Measurements from ENCODE around the gene HNRNPL. TPM values are rescaled to one million over a fixed set of nuclear protein-coding genes. Genes with fewer than 3 reads are reported as not detected.
"Not testable (repeated sequence)": the region's sequence is repeated elsewhere in the genome, so short reads cannot be mapped to it uniquely, and the experiment has no call there.

HNRNPL gene
- 78.9 TPM for polyA plus RNA-seq

GRCh38 chr19:38849860-38850435 lies at the start of gene HNRNPL:
HNRNPL (minus strand) TSS chr19:38849986; CDS start chr19:38849966, 20 bp downstream.
- H3K4me3 Mint-ChIP-seq = peak within 1 kb of the TSS; percentile 73 to 98 (median 94)
- no peaks in the 10 kb centered on the region for H3K9me3 Mint-ChIP-seq
- H3K4me1 Mint-ChIP-seq = peaks cover 8 to 38% (median 33%) of the 10 kb centered on the region in 3 donors
- H3K27me3 Mint-ChIP-seq = peaks cover 2% of the 10 kb centered on the region
- H3K27ac Mint-ChIP-seq = peak within 1 kb of the TSS; percentile 88 to 100 (median 99)
- peaks cover 2% of the 10 kb centered on the region for H3K36me3 Mint-ChIP-seq

GRCh38 chr19:38898788-38899446 lies 49.1 kb upstream of the HNRNPL start:
- H3K4me1 Mint-ChIP-seq = peaks cover 9 to 24% (median 22%) of the 10 kb centered on the region in 3 donors
- peak overlapping the region; percentile 55 to 97 (median 94) for H3K27ac Mint-ChIP-seq
- no peaks in the 10 kb centered on the region for H3K9me3 Mint-ChIP-seq
- H3K27me3 Mint-ChIP-seq = peaks cover 3% of the 10 kb centered on the region
- peaks cover 2% of the 10 kb centered on the region for H3K36me3 Mint-ChIP-seq
- peak overlapping the region; percentile 84 to 95 (median 91) for H3K4me3 Mint-ChIP-seq

- H3K4me3 Mint-ChIP-seq = no peak overlapping the region
Measured at GRCh38 chr19:38894968-38895367, 45.2 kb upstream of the HNRNPL start.

GRCh38 chr19:38893341-38893771 lies 43.6 kb upstream of the HNRNPL start:
- Mint-ChIP-seq H3K4me3 (no peak overlapping the region), H3K9me3 (no peaks in the 10 kb centered on the region), H3K27me3 (no peaks in the 10 kb centered on the region), H3K36me3 (peaks cover 2% of the 10 kb centered on the region), H3K4me1 (peaks cover 0 to 6% (median 3%) of the 10 kb centered on the region in 3 donors), H3K27ac (no peak overlapping the region)

More at GRCh38 chr19:38894968-38895367, 45.2 kb upstream of the HNRNPL start:
- H3K27me3 Mint-ChIP-seq = peaks cover 3% of the 10 kb centered on the region
- no peak overlapping the region for H3K27ac Mint-ChIP-seq
- no peaks in the 10 kb centered on the region for H3K9me3 Mint-ChIP-seq
- peaks cover 4 to 12% (median 8%) of the 10 kb centered on the region in 3 donors for H3K4me1 Mint-ChIP-seq
- H3K36me3 Mint-ChIP-seq = peaks cover 2% of the 10 kb centered on the region

GRCh38 chr19:38892841-38893240 lies 43.1 kb upstream of the HNRNPL start:
- Mint-ChIP-seq H3K27me3 (no peaks in the 10 kb centered on the region), H3K27ac (no peak overlapping the region), H3K9me3 (no peaks in the 10 kb centered on the region), H3K4me3 (peak overlapping the region in 1 of 4 donors; percentile 26), H3K4me1 (peaks cover 0 to 4% (median 3%) of the 10 kb centered on the region in 3 donors), H3K36me3 (peaks cover 2% of the 10 kb centered on the region)

GRCh38 chr19:38891771-38892170 lies 42.0 kb upstream of the HNRNPL start:
- Mint-ChIP-seq H3K27ac (no peak overlapping the region), H3K27me3 (no peaks in the 10 kb centered on the region), H3K4me3 (no peak overlapping the region), H3K36me3 (peaks cover 2% of the 10 kb centered on the region), H3K4me1 (peaks cover 4 to 5% (median 5%) of the 10 kb centered on the region in 3 donors), H3K9me3 (no peaks in the 10 kb centered on the region)

GRCh38 chr19:38890686-38891085 lies 40.9 kb upstream of the HNRNPL start:
- Mint-ChIP-seq H3K9me3 (no peaks in the 10 kb centered on the region), H3K4me3 (no peak overlapping the region), H3K27ac (no peak overlapping the region), H3K36me3 (peaks cover 2% of the 10 kb centered on the region), H3K4me1 (peaks cover 4 to 5% (median 5%) of the 10 kb centered on the region in 3 donors), H3K27me3 (no peaks in the 10 kb centered on the region)

GRCh38 chr19:38889803-38890202 lies 40.0 kb upstream of the HNRNPL start:
- Mint-ChIP-seq H3K4me3 (no peak overlapping the region), H3K27me3 (no peaks in the 10 kb centered on the region), H3K36me3 (peaks cover 2% of the 10 kb centered on the region), H3K4me1 (peaks cover 4 to 5% (median 5%) of the 10 kb centered on the region in 3 donors), H3K9me3 (no peaks in the 10 kb centered on the region), H3K27ac (no peak overlapping the region)

GRCh38 chr19:38888876-38889275 lies 39.1 kb upstream of the HNRNPL start:
- no peaks in the 10 kb centered on the region for H3K9me3 Mint-ChIP-seq
- H3K36me3 Mint-ChIP-seq = peaks cover 2% of the 10 kb centered on the region
- H3K27ac Mint-ChIP-seq = peak overlapping the region in 1 of 3 donors; percentile 16
- H3K27me3 Mint-ChIP-seq = no peaks in the 10 kb centered on the region
- H3K4me3 Mint-ChIP-seq = no peak overlapping the region
- peaks cover 3 to 5% (median 4%) of the 10 kb centered on the region in 3 donors for H3K4me1 Mint-ChIP-seq

- not testable (repeated sequence) for H3K27ac Mint-ChIP-seq, H3K36me3 Mint-ChIP-seq, H3K27me3 Mint-ChIP-seq, H3K9me3 Mint-ChIP-seq, H3K4me3 Mint-ChIP-seq
- peaks cover 5 to 13% (median 10%) of the 10 kb centered on the region in 3 donors for H3K4me1 Mint-ChIP-seq
Measured at GRCh38 chr19:38884691-38885090, 34.9 kb upstream of the HNRNPL start.

- Mint-ChIP-seq H3K36me3 (peaks cover 4% of the 10 kb centered on the region), H3K27ac (peak overlapping the region in 1 of 3 donors; percentile 67)
Measured at GRCh38 chr19:38883286-38883685, 33.5 kb upstream of the HNRNPL start.

GRCh38 chr19:38880882-38881609 lies 31.3 kb upstream of the HNRNPL start:
- Mint-ChIP-seq H3K27ac (peak overlapping the region; percentile 21 to 90 (median 71)), H3K36me3 (peaks cover 7% of the 10 kb centered on the region), H3K4me3 (peak overlapping the region in 2 of 4 donors; percentile 9 to 37), H3K4me1 (peaks cover 15 to 24% (median 21%) of the 10 kb centered on the region in 3 donors), H3K27me3 (peaks cover 2% of the 10 kb centered on the region), H3K9me3 (no peaks in the 10 kb centered on the region)

More at GRCh38 chr19:38883286-38883685, 33.5 kb upstream of the HNRNPL start:
- Mint-ChIP-seq H3K4me3 (no peak overlapping the region), H3K27me3 (peaks cover 2% of the 10 kb centered on the region), H3K9me3 (no peaks in the 10 kb centered on the region), H3K4me1 (peaks cover 6 to 20% (median 15%) of the 10 kb centered on the region in 3 donors)

GRCh38 chr19:38880076-38880881 lies 30.5 kb upstream of the HNRNPL start:
- Mint-ChIP-seq H3K27me3 (peaks cover 2% of the 10 kb centered on the region), H3K9me3 (no peaks in the 10 kb centered on the region), H3K27ac (peak overlapping the region in 2 of 3 donors; percentile 71 to 96), H3K4me1 (peaks cover 20 to 24% (median 21%) of the 10 kb centered on the region in 3 donors), H3K4me3 (peak overlapping the region in 1 of 4 donors; percentile 83), H3K36me3 (peaks cover 7% of the 10 kb centered on the region)

GRCh38 chr19:38879400-38879751 lies 29.6 kb upstream of the HNRNPL start:
- peaks cover 7% of the 10 kb centered on the region for H3K36me3 Mint-ChIP-seq

More at GRCh38 chr19:38879400-38879751, 29.6 kb upstream of the HNRNPL start:
- Mint-ChIP-seq H3K27me3 (peaks cover 2% of the 10 kb centered on the region), H3K4me1 (peaks cover 20 to 27% (median 21%) of the 10 kb centered on the region in 3 donors), H3K9me3 (no peaks in the 10 kb centered on the region), H3K4me3 (peak overlapping the region in 1 of 4 donors; percentile 57), H3K27ac (peak overlapping the region in 2 of 3 donors; percentile 96 to 99)

All from IgD-negative memory B cell (primary cell).